Measurements from ENCODE around the gene ITIH5.
A peak's percentile ranks its signal among the peaks of the same experiment; 100 is the strongest.

Gene ITIH5

DNA sequence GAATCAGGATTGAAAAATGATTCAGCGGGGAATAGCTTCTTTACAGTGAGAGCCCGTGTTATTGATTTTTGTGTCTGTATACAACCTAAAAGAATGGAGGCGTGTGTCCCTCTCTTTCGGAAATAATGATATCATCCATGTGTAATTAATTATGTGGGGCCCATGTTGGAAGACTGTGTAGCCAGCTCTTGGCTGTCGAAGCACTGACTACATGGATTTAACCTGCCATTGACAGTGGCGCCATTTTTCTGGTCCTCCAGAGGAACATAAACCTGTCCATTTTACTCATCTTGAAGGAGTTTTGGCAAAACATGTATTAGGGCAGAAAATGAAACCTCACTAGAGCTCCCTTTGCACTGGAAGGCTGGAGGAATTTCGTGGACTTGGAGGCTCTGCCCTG lies 119.6 kb downstream of the ITIH5 start:
- DNase-seq (ENCODE audit: low spot score), result no peak

DNA sequence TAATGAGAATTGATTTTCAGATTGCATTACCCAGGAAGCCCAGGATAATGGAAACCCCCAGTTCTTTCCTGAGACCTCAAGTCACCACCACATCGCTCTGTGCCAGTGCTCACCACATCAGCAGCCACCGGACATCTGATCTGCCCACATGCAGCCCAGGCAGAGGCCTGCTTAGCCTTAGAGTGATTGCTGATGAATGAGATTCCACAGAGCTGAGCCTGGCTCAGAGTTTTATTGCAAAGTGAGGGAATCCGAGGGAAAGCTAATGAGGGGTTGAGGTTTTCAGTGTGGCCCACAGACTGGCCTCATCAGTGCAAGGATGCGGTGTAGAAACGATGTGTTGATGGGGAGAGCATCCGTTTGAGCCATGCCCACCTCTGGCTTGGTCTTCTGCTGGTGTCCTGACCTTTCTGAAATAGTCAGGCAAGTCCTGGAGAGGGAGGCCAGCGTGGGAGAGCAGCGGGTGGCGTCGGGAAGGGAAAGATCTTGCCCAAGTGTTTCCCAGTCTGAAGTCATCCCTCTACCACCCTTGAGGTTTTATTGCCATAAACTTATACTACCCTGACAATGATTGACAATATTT lies 120.3 kb downstream of the ITIH5 start:
- peak; percentile 30 for DNase-seq (ENCODE audit: low spot score)

DNA sequence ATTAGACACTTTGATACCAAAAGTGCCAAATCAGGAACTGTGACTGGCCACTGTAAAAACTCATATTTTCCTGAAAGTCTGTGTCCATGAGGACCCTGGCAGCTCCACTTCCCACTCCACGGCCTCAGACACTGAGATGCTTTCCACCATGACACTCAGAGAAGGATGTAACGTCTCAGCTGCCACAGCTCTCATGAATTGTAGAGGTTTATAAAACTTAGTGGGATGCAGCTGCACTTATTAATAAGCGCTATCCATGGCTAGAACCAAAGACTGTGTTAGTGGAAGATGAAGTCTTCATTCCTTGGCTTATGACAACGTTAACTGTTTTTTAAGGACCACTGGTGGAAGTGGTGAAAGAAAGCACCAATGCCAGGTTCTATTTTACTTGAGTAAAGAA lies 121.0 kb downstream of the ITIH5 start:
- DNase-seq (ENCODE audit: low spot score), result no peak

DNA sequence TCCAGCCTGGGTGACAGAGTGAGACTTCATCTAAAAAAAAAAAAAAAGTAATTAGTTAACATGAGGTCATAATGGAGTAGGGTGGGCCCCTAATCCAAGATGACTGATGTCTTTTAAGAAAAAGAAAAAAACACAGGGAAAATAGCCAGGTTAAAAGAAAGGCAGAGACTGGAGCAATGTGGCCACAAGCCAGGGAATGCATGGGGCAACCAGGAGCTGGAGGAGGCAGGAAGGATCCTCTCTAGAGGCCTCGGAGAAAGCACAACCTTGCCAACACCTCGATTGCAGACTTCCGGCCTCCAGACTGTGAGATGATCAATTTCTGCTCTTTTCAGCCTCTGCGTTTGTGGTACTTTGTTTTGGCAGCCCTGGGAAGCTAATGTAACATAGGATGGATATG lies 121.5 kb downstream of the ITIH5 start:
- no peak for DNase-seq (ENCODE audit: low spot score)

DNA sequence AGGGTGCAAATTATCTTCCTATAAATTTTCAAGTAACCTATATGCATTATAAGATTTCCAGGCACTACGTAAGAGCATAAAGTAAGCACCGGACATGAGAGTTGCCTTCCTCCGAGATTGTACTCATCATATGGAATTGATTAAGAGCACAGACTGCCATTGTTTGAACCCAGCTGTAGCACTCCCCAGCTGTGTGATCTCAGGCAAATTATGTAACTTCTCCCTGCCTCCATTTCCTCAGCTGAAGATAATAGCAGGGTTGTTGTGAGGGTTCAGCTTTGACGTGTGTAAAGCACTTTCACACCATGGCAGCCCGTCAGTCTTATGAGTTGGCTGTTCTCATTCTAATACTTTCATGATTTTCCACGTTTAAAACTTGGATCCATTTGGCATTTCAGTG lies 122.6 kb downstream of the ITIH5 start:
- no peak for DNase-seq (ENCODE audit: low spot score)

DNA sequence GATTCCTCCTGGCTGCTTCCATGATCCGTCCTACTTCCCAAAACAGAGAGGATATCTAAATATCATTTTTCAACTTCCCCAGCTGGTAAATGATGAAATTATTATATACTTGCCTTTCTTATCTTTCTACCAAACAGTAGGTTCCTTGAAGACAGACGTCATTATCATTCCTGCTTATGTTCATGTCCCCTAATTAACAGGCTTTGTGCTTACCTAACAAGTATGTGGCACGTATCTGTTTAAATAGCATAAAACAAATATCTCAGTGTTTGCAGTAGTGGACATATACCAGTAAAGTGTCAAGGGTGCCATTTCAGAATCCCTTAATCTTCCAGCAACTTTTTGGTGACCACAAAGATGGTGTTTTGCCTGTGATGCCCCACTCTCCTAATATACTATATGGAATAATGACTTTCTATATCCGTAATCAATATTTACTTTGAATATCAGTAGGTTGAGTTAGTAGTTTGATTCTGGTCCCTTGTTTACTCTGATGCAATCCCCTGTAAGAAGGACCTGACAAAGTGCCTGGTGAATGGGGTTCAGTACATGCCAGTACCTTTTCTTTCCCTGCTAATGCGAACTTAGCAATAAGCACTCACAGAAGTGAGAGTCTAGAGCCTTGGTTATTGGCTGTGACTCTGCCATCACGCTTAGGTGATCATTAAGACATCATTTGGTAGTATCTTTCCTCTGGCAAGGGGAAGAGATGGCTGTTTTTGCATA lies 124.4 kb downstream of the ITIH5 start:
- no peak for DNase-seq (ENCODE audit: low spot score)

DNA sequence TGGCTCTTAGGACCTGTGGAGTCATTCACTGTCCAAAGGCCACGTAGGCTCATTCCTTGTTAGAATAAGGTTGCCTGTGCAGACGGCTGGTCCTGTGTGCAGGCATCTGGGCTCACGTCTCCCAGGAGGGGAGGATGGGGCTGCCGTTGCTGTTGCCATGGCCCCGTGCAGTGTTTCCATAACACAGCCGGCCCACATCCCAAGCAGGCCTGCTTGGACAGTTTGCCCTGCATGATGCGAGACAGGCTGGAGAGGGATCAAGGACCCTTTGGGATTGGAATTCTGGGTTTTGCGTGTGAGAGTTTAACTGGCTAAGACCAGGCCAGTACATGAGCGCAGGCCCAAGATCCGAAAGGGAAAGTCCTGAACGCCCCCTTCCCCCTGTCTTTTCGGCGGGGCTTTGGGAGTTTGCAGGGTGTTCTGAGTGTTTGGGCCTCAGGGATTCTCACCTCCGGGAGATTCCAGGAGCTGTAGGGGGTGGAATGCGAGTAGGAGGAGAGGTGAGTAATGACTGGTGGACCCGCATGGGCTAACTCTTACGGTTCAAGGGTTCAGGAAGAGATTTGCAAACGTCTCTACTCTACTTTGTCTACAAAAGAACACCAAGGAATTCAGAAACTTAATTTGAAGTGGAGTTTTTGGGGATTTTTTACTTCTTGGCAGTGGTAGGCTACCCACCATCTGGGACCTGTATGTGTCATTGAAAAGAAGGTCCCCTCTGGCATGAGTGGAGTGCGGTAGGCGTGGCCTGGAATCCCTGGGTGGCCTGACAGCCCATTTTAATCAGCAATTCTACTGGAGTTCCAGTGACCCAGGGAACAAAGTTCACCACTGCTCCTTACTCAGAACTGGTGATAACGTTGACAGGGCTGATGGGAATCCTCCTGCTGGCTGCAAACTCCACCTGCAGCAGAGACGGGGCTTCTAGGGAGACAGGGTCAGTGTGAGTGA lies 125.4 kb downstream of the ITIH5 start:
- peak; percentile 31 for DNase-seq (ENCODE audit: low spot score)

DNA sequence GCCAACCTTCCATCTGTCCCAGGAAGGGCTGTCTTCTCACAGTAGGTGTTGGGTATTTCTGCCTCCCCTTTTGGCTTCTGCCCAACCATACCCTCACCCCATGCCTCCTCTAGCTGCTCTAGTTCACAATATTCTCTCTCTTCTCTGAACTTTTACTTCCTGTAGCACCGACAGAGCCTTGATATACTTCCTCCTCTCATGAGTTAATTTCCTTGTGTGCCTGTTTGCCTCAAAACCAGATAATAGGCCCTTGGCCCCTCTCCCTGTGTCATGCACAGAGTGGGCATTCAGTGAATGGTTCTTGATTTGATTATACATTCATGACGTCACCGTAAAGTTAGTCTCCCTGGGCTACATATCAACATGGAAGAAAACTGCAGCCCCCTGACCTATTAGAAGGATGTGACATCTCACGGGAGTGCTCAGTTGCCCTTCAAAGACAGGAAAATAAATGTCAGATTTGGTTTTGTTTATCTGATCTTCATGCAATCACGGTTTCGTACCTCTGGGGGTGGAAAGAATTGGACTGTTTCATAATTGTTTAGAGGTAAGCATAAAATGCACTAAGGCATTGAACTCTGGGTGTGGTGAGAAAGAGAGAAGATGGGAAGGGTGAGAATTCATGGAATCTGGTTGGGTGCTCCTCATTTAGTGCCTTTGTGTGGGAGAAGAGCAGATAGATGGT lies 127.7 kb downstream of the ITIH5 start:
- DNase-seq (ENCODE audit: low spot score), result no peak

DNA sequence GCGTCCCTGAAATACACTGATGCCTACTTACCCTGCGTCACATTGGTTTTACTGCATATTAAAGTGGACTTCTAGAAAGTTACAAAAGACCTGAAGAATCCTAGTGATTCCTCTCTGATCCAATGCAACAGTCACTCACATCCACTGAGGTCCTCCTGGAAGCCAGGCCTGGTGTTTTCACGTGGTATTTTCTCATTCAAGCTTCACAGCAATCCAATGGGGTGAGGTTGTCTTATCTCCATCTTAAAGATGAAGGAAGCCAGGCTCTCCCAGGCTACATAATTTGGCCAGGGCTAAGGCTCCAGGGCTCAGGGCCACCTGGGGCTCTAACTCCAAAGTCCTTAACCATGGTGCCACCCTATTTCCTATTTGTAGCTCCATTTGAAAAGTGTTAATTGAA lies 129.6 kb downstream of the ITIH5 start:
- DNase-seq (ENCODE audit: low spot score), result no peak

DNA sequence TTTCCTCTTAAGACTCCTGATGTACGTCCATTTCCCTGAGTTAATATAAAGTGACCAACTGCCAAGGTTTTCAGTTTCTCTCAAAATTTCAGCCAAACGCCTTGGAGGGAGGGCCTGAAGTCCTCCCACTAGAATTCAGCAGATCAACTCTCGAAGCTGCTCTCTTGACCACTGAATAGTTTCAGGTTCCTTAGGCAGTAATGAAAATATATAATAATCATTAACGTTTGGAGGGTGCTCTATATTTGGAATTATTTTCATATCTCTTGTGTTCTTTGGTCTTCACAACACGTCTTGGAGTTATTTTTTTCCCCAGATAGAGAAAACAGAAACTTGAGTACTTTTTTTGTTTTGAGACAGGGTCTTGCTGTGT lies 132.3 kb downstream of the ITIH5 start:
- DNase-seq (ENCODE audit: low spot score), result no peak

DNA sequence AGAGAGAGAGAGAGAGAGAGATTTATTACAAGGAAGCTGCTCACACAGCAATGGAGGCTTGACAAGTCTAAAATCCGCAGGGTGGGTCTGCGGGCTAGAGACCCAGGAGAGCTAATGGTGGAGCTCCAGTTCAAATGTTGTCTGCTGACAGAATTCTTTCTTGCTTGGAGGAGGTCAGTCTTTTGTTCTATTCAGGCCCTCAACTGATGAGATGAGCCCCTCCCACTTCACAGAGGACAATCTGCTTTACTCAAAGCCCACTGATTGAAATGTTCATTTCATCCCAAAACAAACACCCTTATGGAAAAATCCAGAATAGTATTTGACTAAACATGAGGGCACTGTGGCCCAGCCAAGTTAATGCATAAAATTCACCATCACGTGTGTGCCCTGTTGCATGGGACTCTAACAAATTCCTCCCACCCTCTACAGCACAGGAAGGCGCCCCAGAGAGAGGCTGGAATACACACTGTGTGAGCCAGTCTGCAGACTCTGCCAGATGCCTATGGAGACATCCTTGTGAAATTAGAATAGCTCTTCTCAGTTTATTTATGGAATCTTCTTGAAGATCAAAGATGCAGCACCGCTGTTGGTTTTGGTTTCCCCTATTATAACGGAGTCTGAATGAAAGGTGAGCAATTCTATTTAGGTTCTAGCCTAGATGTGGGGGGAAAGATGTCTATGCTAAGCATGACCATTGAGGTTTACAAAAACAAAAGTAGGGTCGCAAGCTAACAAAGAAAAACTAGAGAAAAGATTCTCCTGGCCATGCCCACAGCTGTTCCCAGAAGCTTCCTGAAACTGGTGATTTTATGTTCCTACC lies 132.9 kb downstream of the ITIH5 start:
- DNase-seq (ENCODE audit: low spot score), result no peak

DNA sequence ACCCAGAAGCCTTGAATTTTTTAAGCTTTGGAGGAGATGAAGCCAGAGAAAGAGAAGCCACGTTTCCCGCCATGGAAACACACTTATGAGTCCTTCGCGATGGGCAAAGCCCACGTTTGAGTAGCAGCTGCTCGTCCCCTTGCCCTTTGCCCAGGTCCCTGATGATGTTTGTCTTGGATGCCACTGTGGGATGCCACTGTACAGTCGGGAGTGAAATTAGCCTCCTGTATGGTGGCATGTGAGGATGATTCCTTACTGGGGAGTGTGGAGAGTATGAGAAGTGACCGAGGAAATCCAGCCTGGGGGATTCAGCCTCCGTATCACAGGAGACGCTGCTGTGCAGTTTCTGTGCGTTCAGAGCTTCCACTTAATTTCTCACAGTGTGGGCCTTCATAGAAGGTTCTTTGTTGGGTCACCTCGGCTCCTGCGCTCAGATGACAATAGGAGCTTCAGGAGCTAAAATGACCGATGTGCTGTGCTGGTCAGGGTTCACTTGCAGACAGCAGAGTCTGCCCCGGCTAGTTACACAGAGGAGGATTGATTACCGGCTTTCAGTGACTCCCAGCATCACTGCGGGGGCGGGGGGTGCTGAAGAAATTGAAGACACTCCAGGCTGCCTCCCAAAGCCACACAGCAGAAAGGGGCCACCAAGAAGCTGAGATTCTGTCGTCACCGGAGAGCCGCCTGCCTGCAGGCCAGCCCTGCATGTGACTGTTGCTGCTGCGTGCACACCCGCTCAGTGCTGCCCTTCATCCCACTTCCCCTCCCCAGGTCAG lies 133.9 kb downstream of the ITIH5 start:
- no peak for DNase-seq (ENCODE audit: low spot score)

DNA sequence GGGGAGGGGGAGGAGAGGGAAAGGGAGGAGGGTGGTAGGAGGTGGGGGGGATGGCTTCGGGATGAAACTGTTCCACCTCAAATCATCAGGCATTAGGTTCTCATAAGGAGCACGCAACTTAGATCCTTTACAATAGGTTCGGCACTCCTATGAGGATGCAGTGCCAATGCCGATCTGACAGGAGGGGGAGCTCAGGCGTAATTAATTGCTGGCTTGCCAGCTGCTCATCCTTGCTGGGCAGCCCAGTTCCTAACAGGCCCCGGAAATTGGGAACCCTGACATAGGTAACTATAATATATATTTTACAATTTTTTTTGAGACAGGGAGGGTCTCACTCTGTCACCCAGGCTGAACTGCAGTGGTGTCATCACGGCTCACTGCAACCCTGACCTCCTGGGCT lies 137.1 kb downstream of the ITIH5 start:
- DNase-seq (ENCODE audit: low spot score), result no peak

DNA sequence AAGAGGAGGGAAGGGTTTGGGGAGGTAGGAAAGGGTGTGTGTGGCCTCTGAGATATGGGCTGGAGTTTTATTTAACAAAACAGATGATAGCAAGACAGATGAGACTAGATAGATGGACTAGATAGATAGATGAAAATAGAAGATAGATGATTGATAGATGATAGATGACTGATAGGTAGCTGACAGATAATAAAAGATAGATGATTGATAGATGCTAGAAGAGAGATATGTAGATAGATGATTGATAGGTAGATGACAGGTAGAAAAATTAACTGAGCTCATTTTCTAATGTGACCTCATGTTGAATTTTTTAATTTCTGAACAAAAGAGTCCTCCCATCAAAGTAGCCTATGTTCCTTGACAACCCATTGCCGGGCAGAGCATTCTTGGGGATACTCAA lies 139.3 kb downstream of the ITIH5 start:
- no peak for DNase-seq (ENCODE audit: low spot score)

DNA sequence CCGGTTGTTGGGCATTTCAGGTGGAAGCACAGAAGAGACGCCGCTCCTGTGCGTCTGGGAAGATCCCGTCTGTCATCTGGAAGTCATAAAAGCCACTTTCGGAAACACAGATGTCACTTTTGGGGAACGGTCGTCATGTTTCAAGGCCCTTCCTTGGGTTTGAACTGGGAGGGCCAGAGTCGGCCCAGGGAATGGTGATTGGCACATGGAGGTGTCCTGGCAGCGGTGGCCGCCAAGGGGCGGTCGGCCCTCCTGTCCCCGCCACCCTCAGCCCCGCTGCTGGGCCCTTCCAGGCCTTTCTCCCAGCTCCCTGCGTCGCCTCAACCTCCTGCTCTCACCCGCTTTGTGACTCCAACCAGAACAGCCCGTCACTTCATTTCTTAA lies 140.8 kb downstream of the ITIH5 start:
- DNase-seq (ENCODE audit: low spot score), result no peak

DNA sequence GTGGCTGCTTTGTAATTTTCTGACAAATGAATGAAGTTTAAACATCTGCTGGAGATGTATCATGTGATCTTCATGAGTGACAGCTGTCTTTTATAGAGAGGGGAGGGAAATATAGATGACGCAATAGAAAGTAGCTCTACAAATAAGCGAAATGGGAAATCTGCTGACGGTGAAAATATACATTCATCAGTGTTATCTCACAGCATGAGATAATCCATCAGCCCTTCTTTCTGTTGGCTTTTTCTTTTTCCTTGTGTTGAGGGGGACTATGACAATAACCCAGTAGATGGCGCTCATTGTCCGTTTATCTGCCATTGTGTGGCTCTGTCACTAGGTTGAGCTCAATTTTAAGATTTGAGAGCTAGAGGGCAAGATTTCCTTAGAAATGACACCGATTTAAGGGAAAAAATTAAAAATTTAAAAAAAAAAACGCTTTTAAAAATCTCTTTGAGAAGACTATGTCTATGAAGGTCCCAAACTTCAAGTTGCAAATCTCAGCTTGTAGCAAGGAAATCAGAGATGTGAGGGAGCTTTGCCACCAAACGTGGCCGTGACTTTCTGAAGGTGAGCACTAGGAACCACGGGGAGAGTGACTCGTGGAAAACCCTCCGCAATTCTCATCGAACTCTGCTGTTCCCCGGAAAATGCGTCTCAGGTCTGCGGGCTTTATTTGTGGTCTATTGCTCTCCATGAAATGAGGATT lies 141.3 kb downstream of the ITIH5 start:
- peak; percentile 87 for DNase-seq (ENCODE audit: low spot score)

DNA sequence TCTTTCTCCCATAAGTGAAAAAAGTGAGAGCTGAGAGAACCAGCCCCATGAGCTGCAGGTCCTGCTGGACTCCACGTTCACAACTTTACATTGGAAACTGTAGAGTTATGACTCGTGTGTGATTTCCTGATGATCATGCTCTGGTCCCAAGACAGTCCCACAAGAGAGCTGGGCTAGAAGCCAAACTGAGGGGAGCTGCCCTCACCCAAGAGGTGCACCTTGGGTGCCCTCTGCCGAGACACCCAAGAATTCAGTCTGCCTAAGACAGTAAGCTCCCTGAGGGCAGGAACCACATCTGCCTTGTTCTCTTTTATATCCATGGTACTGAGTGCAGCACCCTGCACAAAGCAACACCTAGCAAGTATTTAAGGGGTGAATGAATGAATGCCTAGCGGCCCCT lies 143.1 kb downstream of the ITIH5 start:
- DNase-seq (ENCODE audit: low spot score), result no peak

DNA sequence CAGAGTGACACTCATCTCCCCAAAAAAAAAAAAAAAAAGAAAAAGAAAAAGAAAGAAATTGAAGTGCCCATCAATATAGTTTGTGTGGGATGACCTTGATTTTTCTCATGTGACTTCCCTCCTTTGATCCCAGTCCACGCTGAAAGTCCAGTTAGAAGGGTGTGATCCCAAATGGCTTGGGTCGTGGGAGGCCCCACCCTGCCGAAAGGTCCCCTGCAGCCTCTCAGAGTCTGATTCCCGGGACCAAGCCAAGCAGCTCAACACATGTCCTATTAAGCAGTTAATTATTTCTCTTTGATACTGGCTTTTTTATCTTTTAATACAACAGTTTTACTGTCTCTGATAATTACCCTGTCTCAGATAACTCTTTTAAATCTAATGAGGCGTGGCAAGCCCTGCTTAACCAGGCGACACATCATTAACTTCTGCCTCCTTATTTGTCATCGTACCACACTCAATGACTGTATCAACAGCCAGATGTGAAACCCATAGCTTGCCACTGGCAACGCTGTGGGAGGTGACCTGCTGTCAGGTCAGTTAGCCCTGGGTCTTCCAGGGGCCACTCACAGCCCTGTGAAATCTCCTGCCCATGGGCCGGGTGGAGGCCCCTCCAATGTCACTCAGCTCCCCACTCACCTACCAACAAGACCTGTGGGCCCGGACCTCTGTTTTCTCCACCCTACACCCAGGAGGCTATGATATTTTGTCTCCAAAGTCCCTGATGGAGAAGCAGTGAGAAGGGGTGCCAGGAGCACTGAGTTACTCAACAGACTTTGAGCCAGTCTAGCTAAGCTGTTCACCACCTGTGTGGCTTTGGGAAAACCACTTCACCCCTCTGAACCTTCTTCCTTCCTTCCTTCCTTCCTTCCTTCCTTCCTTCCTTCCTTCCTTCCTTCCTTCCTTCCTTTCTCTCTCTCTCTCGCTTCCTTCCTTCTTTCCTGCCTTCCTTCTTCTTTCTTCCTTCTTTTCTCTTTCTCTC lies 146.0 kb downstream of the ITIH5 start:
- DNase-seq (ENCODE audit: low spot score), result no peak

DNA sequence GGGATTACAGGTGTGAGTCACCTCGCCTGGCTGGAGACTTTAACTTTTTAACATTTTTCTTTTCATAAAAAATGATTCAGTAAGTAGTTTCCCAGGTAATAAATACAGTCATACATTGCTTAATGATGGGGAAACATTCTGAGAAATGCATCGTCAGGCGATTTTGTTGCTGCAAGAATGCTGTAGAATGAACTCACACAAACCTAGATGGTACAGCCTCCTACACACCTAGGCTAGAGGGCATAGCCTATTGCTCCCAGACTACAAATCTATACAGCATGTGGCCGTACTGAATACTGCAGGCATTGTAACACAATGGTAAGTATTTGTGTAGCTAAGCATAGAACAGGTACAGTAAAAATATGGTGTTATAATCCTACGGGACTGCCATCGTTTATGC lies 147.4 kb downstream of the ITIH5 start:
- no peak for DNase-seq (ENCODE audit: low spot score)

Measured in GM03348 (cell line).